PC-9 (cell line): ENCODE measurements around the gene NKAIN2.

Experiments used
- EZH2 ChIP-seq: fragments of 200-600 bp; sonication (generic); IDR thresholded peaks from 2 replicates; pipeline ENCODE4 v1.8.0; 2017; ENCODE audit warnings: antibody characterized with exemption, low read depth
- TF ChIP-seq, protein P1 (sequence below): fragments of 200-600 bp; sonication (generic); conservative IDR thresholded peaks from 2 replicates; pipeline ENCODE4 v1.6.1; 2017; ENCODE audit warnings: mixed run types, antibody characterized with exemption, mild to moderate bottlenecking, moderate library complexity

DNA sequence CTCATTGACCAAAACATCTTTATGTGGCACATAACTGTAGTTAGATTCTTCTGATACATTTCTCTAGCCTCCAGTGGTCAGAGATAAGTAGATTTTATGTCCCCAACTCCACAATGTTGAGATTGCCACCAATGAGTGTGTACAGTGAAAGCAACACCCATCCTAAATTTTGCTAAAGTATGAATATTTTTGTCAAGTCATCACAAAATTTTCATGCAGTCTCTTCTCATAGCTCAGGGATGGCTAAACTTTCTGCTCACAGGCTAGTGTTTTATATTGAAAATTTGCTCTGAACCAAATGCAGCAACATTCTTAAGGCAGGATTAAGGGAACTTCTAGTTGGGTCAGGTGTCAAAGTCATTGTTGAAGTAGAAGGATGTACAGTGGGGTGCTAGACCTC lies 203.6 kb downstream of the NKAIN2 start:
- TF ChIP-seq, protein P1, sequence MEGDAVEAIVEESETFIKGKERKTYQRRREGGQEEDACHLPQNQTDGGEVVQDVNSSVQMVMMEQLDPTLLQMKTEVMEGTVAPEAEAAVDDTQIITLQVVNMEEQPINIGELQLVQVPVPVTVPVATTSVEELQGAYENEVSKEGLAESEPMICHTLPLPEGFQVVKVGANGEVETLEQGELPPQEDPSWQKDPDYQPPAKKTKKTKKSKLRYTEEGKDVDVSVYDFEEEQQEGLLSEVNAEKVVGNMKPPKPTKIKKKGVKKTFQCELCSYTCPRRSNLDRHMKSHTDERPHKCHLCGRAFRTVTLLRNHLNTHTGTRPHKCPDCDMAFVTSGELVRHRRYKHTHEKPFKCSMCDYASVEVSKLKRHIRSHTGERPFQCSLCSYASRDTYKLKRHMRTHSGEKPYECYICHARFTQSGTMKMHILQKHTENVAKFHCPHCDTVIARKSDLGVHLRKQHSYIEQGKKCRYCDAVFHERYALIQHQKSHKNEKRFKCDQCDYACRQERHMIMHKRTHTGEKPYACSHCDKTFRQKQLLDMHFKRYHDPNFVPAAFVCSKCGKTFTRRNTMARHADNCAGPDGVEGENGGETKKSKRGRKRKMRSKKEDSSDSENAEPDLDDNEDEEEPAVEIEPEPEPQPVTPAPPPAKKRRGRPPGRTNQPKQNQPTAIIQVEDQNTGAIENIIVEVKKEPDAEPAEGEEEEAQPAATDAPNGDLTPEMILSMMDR, result no peak
- TF ChIP-seq EZH2, result no peak
